ENCODE measurements around the gene EHHADH.
A peak's percentile ranks its signal among the peaks of the same experiment; 100 is the strongest.
"Not testable (repeated sequence)": the region's sequence is repeated elsewhere in the genome, so short reads cannot be mapped to it uniquely, and the experiment has no call there.

Gene EHHADH

GRCh38 chr3:185250653-185251052 is 3.2 kb downstream of the EHHADH start:
- no peak for DNase-seq

GRCh38 chr3:185250247-185250646 is 3.6 kb downstream of the EHHADH start:
- no peak for DNase-seq

- no peak for DNase-seq
These were observed 11.2 kb downstream of the EHHADH start for GRCh38 chr3:185242642-185243041.

GRCh38 chr3:185236969-185237368 is 16.9 kb downstream of the EHHADH start:
- DNase-seq = no peak

GRCh38 chr3:185233328-185233727 is 20.5 kb downstream of the EHHADH start:
- DNase-seq = no peak

GRCh38 chr3:185226526-185226925 is 27.3 kb downstream of the EHHADH start:
- not testable (repeated sequence) for DNase-seq

GRCh38 chr3:185225523-185225922 is 28.3 kb downstream of the EHHADH start:
- no peak for DNase-seq

- DNase-seq = no peak
These were observed 28.8 kb downstream of the EHHADH start for GRCh38 chr3:185225080-185225479.

- no peak for DNase-seq
These were observed 32.6 kb downstream of the EHHADH start for GRCh38 chr3:185221203-185221602.

- DNase-seq = no peak
These were observed 37.3 kb downstream of the EHHADH start for GRCh38 chr3:185216607-185216958.

GRCh38 chr3:185215873-185216606 is 37.8 kb downstream of the EHHADH start:
- DNase-seq = peak; percentile 7

GRCh38 chr3:185212559-185212958 is 41.3 kb downstream of the EHHADH start:
- no peak for DNase-seq

- DNase-seq = no peak
These were observed 41.8 kb downstream of the EHHADH start for GRCh38 chr3:185212086-185212485.

- peak; percentile 26 for DNase-seq
These were observed 43.2 kb downstream of the EHHADH start for GRCh38 chr3:185210621-185211142.

- DNase-seq = no peak
These were observed 45.0 kb downstream of the EHHADH start for GRCh38 chr3:185208823-185209222.

GRCh38 chr3:185207931-185208746 is 45.7 kb downstream of the EHHADH start:
- no peak for DNase-seq

- DNase-seq = no peak
These were observed 46.4 kb downstream of the EHHADH start for GRCh38 chr3:185207481-185207880.

GRCh38 chr3:185205865-185206264 is 48.0 kb downstream of the EHHADH start:
- no peak for DNase-seq

- DNase-seq = no peak
These were observed 49.0 kb downstream of the EHHADH start for GRCh38 chr3:185204894-185205293.

- no peak for DNase-seq
These were observed 53.2 kb downstream of the EHHADH start for GRCh38 chr3:185200639-185201038.

GRCh38 chr3:185199671-185200070 is 54.2 kb downstream of the EHHADH start:
- DNase-seq = no peak

- DNase-seq = no peak
These were observed 54.6 kb downstream of the EHHADH start for GRCh38 chr3:185199206-185199605.

GRCh38 chr3:185197068-185197467 is 56.8 kb downstream of the EHHADH start:
- no peak for DNase-seq

- DNase-seq = no peak
These were observed 58.2 kb downstream of the EHHADH start for GRCh38 chr3:185195652-185196051.

Measured in NCI-H1694 (cell line).